Activated CD8-positive, alpha-beta memory T cell treated with anti-CD3 and anti-CD28 coated beads, Interleukin-2, amount 50 U/mL, for 1 hour (primary cell): ENCODE data around the gene OGA.
A peak's percentile ranks its signal among the peaks of the same experiment; 100 is the strongest.
"Not testable (repeated sequence)": the region's sequence is repeated elsewhere in the genome, so short reads cannot be mapped to it uniquely, and the experiment has no call there.

Source experiments
- DNase-seq: peaks from one replicate; pipeline ENCODE4 v3.0.0-alpha.2; 2020; ENCODE audit errors: extremely low read depth

OGA gene

DNA sequence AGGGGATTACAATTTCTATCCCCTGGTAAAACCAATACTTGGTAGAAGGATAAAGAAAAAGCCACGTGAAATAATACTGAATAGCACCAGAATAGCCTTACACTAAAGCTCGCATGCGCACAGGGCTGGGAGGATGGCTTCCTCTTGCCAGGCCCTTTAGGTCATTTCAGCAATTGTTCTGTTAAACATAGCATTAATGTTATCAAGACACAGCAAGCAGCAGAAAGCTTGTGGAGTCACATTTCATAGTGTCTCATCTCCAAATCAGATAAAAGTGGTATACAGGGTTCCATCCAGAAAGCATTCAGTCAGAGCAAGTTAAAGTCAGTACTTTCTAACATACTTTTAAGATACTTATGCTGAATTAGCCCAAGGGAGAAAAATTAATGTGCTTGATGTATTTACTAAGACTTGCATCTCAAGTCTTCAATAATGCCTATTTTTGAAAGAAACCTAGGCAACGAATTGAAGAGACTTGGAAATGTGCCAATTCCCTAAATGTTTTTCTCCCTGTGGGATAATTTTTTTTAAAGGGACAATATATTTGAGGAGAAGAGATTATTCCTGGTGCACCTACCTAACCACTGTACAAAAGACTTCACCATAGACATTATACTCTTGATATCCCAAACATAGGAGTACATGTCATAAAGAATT, 20.7 kb downstream of the OGA start:
- DNase-seq = no peak

DNA sequence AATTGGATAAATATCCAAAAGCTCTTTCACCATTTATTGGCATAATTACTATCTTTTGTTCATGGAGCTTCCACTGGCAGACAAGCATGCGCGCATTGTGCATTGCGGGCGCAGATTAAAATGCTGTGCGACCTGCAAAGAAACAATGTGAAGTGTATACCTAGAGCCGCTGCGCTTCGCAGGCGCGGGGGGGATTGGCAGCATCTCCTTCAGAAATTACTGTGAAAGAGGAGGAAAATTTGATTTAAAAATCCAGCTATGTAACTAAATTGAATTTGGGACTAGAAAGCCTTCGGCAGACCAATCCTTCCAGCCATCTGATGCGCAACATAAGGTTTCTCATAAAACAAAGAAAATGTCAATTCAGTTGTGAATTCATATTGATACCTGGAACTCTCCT, 24.7 kb downstream of the OGA start:
- DNase-seq = no peak

DNA sequence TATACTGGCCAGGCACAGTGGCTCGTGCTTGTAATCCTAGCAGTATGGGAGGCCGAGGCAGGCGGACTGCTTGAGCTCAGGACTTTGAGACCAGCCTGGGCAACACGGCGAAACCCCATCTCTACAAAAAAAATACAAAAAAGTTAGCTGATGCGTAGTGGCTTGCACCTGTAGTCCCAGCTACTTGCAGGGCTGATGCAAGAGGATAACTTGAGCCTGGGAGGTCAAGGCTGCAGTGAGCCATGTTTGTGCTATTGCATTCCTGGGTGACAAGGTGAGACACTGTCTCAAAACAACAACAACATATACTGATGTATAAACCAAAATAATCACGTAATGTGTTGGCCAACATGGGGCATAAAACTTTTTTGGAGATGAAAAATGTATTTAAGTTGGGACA, 28.6 kb downstream of the OGA start:
- DNase-seq = no peak

DNA sequence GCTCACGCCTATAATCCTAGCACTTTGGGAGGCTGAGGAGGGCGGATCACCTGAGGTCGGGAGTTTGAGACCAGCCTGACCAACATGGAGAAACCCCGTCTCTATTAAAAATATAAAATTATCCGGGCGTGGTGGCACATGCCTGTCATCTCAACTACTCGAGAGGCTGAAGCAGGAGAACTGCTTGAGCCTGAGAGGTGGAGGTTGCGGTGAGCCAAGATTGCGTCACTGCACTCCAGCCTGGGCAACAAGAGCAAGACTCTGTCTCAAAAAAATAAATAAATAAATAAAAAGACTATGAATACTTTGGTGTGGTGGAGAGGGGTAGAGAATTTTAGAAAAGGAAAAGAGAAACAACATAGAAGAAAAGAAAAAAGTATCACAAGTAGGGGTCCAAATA, 29.0 kb downstream of the OGA start:
- DNase-seq = not testable (repeated sequence)

DNA sequence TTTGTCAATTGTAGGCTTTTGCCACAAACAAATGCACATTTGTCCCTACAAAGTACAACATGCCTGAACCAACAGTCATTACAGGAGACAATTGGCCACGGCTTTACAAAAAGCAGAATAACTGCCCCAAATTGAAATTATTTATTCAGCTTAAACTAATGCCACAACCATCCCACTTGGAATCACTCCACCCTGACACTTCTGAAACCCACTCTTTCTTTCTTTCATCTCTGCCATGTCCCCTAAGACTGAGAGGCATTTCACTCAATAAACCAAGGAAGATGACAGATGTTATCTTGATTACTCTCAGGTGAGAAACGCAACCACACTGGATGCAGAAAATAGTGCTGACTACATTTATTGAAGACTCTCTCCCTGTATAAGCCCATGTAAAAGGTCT, 32.4 kb downstream of the OGA start:
- no peak for DNase-seq

DNA sequence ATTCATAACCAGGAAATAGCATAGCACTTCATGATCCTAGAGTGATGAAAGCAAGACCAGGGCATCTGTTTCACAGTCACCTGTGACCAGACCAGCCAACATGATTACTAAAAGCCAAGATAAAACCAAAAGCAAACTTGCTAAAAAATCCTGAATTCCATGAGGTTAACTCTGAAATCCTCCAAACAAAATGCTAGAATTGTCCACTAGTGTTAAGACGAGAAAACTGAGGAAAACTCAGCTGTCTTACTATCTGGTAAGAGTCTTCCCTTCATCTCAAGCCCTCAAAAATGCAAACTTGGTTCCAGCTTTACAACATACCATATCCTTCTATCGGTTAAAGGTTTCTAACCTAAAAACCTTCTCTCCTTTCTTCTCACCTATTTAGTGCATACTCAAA, 33.7 kb downstream of the OGA start:
- DNase-seq = no peak

DNA sequence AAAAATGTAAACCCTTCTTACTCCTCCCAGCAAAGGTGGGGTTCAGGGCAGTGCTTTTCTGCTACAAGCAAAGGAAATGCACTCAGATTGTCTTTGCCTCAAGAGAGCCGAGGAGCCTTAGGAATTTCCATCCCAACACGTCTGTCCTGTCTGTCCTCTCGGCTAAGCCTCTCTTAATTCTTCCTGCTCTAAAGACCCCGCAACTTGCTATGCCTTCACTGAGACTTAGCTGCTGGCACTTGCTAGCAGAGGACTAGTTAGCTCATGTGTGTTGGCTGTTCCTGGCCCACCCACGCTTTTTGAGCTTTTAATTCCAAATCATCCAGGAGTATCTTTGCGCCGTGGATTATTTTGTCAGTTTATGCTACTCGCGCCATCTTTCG, 34.5 kb downstream of the OGA start:
- DNase-seq = no peak

DNA sequence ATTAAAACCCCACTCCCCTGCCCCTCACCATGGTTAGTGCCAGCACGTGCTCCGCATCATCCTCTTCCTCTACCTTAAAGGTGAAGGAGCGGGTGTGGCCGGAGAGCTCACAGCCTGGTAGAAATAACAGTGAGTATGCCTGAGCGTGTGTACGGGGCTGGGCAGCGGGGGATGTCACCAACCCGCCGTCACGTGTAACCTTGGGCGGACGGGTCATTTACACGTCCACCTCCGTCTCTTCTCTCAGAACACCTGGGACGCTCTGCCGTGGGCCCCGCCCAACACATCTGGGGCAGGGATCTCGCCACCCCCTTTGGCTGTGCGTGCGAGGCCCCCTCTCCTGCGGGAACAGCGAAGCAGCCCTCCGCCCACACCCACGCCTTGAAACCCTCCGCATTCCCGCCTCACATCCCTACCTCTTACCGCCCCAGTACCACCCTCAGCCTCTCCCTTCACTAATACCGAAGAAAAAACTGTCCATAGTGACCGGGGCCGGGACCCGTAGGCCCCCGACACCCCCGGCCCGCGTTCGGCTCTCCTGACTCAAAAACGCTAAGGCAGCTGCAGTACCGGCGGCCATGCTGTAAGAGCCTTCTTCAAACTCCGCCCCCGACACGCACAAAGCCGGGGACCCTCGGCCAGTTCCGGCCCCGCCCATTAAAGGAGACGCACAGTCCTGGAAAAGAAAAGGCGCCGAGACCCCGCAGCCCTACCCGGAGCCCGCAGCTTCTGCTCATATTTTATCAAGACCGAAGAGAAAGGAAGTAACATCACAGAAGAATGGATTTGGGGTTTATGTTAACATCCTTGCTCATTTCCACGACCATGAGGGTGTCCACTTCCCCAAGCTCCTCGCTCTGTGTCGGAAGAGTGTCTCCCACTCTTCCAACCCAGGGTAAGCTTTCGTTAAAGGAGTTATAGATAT, 35.2 kb downstream of the OGA start, which contains the start of gene NPM3:
Gene NPM3, minus strand, starts transcription at position 636 of the 925 bp plus-strand sequence. Its CDS starts 56 bp downstream, at position 580.
- DNase-seq = peak; percentile 46

DNA sequence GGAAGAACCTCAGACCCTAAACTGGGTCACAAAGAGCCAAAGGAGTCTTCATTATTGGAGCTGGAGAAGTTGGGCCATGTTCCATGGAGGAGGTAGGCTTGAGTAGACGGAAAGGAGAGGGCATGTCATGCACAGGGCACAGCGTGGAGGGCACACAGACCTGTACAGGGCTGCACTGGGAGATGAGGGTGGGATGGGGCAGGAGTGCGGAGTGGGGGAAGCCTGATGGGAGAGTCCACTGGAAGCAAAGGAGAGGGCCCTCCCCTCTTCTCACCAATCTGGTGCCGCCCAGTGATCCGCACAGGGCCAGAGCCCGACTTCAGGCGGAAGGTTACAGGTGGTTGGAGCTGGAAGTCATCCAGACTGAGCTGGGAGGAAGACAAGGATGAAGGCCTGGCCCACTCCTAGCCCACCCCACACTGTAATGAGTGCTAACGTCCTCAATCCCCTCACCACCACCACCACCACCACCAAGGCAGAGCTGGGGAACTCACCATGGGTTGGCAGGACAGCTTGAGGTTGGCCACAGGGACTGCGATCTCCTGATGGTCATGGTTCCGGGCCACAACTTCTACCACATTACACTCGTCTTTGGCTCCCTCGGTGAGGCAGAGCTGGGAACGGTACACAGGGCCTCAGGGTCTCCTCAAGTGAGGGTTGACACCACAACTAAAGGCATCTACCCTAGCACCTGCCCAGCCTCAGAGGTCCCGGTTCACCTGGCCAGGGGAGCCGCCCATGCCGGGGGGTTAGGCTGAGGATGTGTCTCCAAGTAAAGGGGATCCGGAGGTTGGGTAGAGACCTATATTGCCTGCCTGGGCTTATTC, 36.0 kb downstream of the OGA start:
- no peak for DNase-seq

DNA sequence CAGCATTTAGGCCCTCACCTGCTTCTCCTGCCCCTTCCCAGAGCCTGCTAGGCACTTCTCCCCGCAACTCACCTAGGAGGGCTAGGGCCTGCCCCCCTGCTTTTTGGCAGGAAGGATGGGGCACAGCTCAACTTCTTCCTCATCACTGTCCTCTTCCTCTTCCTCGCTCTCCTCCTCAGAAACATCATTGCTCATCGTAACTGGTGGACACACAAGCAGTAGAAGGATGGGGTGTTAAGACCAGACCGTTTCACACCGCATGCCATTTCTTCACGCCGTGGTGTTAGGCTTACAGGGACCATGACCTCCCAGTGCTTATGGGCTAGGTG, 36.6 kb downstream of the OGA start:
- DNase-seq = no peak

DNA sequence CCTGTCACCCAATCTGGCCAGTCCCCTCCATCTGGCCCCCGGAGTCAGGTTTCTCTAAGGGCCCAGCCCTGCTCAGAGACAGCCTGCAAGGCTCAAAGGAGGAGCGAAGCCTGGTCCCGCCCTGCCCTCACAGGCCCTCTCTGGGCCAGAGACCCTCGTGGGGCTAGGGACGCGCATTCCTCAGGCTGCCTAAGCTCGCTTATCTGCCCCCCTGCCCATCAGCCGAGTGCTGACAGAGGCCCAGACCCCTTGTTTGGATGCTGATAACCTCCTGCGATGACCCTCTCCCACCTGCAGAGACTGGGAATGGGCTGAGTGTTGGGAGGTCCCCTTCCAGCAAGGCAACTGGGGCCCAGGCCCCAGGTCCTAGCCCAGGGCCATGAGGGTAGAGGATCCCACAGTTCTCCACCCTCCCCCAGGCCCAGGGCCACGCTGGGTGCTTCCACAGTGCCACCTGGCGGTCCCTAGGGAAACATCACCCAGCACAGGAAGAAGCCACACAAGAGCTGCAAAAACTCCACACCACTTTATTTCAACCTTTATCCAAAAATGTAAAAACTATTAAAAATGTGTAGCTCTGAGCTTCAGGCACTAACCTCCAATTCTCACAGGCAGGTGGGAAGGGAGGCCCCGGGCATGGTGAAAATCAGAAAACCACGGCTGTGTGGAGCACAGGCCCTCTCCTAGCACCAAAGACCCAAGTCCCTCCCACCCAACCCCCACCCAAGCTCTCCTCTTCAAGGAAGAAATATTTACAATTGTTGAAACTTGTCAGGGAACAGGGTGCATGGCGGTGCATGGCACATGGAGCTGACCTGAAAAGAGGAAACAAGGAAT, 37.2 kb downstream of the OGA start:
- peak; percentile 18 for DNase-seq

DNA sequence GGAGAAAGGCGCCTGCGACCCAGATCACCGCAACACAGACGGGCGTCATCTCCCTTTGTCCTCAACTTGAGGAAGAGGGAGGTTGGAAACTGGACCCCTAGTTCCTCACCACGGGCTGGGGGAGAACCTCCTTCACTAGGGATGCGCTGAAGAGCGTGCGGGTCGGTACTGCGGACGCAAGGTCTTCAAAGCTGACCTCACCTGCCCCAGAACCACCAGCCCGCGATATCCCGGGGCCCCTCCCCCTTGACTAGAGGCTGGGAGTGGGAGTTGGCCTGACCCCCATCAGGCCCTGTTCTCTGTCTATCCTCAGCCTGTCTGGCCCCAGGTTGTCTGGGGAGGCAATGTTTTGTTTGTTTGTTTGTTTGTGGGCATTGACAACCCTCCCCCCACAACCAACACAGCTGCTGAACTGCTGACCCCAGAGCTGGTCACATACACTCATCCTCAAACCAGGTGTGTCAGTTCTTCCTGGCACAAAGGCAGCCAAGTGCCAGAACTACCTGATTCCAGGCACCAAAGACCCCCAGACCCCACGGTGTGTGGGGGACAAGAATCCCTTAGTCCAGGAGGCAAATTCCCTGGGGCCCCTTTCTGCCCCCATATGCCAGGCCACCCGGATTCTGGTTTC, 37.9 kb downstream of the OGA start:
- DNase-seq = no peak

DNA sequence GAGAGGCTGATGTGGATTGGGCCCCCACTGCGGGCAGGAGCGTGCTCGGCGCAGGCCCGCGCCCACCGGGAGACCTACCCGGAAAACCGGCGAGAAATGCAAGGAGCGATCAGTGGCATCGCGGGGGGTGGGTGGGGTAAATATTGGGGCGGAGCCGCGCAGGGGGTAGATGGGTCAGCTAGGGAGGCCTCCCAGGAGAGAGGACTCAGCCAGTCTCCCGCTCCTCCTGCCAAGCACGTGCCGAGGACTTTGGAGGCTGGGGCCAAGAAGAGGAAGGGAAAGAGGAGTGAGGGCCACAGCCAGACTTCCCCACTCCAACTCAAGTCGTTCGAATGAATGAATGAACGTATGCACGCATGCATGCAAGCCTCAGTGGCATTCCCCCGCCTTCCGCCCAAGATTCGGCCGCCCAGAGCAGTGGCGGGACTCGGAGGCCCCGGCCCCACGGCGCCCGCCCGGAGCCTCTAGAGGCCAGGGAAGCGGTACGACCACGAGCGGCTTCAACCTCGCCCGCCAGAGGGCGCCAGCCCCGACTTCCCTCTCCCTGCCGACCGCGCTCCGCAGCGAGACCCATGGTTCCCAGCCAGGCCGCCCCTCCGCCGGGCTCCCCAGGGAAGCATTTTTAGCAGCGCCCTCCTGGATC, 38.6 kb downstream of the OGA start:
- peak; percentile 36 for DNase-seq

DNA sequence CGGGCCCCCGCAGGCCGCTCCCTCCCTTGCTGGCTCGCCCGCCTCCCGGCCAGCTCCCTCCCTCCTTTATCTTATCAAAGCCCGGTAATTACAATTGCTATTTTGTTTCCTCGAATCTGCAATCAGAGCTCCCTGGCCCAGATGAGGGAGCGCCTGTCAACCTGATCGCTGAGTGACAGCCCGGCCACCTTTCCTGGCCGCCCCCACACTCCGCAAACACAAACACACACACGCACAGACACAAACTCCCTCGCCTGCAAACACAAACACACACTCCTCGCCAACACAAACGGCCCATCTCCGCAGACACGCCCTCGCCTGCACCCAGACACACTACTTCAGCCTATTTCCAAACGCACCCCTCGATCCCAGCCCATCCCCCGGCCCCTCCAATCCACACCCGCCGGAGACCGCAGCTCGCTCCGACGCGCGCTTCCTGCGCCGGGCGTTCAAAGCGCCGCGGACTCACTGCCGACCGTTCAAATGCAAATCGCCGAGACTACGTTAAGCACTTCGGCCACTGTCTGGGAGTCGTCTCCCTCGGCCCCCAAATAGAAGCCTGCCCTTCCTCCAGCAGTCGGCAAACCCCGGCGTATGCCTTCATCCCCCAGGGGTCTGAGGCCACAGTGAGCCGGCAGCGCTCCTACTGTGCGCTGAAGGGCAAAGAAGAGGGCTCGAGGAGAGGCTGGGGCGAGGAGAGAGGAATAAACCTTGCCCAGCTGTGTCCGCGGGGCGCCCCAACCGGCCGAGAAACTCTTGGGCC, 39.3 kb downstream of the OGA start:
- no peak for DNase-seq

DNA sequence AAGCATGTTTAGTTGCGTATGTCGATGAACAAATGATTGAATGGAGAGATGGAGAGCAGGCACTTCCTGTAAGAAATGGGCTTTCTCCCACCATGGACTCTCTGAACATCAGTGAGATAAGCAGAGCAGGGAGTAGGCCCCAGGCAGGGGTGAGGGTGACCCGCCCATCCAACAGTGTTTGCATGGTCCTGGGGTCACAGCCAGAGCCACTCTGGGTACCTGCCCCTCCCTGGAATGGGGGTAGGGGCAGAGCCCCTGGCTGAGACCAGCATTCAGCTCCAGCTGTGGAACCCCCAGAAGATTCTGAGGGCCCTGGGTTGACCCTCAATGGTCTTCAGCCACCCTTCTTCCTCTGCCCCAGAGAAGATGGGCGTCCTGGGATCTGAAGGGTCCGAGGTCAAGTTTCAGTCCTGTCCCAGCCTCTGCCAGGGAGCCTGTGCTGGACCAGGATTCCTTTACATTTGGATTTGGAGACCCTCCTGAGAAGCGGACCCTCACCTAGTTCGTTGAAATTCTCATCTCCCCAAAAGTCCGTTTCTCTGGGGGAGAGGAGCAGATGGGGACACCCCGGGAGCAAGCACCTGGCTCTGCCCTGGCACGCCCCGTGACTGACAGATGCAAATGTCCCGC, 40.0 kb downstream of the OGA start:
- no peak for DNase-seq

DNA sequence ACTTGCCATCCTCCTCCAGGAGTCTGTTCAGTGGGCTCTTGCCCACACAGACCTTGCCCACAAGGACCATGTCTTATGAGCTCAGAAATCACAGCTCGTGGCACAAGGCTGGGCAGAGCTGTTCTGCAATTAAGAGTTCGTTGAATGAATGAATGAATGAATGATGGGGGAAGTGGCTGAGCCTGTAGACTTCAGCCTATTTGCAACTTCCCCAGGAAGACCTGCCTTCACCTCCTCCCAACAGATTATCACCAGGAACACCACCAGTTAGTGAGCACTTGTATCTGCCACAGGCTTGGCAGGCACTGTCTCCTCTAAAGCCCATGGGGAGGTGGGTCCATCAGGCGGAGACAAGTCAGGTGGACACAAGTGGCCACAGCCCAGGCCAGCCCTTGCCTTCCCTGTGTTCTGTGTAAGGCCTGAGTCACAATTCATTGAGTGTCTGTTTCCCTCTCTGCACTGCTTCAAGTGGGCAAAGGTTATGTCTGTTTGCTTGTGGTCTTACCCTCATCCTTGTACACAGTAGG, 40.6 kb downstream of the OGA start:
- no peak for DNase-seq

DNA sequence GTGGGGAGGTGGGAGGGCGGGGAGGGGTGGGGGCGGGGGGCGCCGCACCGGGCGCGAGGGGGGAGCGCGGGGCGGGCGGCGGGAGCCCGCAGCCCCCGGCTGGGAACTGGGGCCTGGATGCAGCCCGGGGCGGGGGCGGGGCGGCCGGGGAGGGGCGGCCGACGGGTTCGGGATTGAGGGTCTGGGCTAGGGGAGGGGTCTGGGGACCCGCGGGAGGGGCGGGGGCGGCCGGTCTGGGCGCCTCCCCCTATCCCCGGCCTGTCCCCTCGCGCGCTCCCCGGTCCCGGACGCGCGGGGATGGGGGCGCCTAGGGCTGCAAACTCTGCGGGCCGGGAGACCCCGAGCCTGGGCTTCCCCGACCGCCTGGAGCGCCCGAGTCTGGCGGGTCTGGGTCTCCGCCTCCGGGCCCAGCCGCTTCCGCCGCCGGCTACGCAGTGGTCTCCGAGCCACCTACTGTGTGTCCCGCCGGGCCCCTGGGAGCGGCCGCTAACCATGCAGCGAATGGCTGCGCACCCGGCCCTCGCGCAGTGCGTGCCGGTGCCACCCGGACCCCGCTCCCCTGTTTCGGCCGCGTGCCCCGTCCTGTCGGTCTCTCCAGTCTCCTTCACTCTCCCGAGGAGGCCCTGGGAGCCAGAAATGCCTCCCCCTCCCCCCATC, 42.0 kb downstream of the OGA start:
- DNase-seq = no peak
